HG02610 (cell line): ENCODE data around the gene TTC7B.
A peak's percentile ranks its signal among the peaks of the same experiment; 100 is the strongest.

ENCODE experiments used
- ATAC-seq: cut with Tn5 transposase; IDR thresholded peaks from one replicate; pipeline ENCODE4 v1.9.1; 2021; ENCODE audit warnings: mild to moderate bottlenecking, moderate library complexity; ENCODE audit not compliant: unreplicated experiment

Gene TTC7B

DNA sequence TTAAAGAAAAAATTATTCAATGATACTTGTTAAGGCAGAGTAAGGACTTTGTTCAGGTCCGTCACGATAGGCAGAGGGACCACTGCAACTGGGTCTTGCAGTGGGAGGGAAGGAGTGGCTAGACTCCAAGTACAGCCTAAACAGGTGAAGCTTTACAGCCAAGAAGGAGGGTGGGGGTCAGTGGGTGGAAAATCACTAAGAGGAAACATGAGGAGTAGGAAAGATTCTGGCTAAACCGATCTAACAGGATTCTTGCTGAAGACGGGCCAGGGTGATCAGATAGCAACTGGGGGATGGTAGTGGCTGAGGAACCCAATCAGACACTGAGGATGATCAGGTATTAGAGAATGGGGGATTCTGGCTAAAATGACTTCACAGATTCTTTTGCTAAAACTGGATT is 100.2 kb downstream of the TTC7B start:
- no peak for ATAC-seq

DNA sequence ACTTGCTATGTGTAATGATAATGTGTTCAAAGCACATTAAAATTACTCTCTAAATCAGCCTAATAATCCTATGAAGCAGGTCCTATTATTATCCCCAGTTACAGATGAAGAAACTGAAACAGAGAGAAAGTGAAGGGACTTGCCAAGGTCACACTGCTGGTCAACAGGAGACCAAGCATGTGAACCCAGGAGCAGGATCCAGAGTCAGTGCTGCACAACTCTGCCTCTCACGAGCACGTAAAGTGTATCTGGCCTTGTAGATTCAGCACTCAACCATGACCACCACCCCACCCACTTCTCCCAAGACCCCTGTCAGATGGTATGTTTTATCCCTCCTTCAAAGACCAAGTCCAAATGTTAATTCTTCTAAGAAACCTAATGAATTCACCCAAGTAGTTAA is 100.7 kb downstream of the TTC7B start:
- ATAC-seq = no peak

DNA sequence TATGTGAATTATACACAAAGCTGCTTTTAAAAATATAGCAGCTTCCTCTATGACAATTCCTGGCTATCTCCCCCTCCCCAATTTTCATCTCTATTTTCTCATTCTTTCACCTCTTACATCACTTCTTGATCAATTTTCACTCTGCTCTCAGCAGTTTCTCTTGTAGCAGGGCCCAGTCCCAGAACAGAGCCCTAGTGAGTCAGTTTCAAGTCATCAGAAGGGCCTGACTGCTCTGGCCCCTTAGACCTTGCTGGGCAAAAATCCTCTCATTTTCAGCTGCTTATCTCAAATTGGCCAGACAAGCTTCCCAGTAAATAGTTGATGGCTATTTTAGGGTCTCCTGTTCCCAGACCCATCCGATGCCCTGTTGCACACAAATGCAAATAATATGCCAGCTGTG is 101.4 kb downstream of the TTC7B start:
- no peak for ATAC-seq

DNA sequence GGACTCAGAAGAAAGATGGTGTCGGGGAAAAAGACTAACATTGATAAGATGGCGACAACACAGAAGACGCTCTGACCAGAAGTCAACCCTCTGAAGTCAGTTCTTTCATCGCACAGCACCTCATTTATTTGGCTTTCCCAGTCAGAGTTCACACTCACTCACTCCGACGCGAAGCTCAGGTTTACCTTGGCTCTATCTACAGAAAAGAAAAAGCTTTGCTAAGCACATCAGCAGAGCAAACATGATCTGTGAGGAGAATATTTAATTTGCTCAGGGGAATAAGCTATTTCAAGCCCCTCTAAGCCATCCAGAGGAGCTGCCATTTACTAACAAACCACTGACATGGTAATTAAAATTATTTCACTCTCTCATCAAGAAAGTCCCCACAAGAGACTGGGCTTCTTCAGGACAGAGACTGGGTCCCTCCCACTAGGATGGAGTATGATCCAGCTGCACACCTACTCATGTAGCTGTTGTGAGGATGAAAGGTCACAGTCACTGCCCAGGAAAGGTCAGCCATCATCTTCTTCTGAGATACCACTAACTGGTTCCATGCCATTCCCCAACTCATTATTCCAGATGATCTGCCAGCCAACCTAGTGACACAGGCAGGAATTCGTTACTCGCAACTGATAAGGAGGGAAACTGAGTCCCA is 111.4 kb downstream of the TTC7B start:
- no peak for ATAC-seq

DNA sequence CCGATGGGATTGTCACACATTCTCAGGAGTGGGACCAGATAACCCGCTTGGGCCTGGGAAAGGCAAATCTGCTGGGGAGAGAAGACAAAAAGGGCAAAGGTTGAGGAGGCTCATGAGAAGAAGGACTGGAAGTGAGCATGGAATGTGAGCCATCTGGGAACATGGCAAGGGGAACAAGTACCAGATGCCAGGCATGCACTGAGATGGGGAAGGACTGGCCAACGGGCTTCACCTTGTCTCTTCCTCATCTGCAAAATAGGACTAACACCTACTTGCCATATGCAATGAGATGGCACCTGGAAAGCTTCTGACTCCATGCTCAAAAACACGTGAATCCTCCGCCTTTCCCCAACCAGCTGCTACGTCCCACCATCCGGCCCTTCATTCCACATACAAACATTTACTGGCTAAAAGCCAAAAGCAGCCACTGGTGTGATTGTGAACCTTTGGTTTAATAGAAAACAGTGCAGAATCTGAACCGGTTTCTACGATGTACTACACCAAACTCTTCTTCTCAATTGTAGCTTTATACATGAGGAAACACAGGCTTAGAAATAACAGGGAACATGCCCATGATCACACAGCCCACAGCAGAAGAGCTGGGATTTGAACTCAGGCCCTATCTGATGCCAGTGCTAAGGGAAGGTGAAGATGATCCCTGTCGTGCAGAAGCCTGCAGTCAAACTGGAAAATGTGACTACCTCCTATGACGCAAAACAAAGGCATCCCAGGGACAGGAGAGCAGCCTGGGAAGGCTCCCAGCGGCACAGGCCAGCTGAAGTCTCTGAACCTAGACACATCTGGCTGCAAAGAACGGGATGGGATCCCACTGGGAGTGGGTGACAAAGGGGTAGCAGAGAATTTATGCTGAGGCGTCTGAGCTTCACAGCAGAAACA is 112.1 kb downstream of the TTC7B start:
- no peak for ATAC-seq

DNA sequence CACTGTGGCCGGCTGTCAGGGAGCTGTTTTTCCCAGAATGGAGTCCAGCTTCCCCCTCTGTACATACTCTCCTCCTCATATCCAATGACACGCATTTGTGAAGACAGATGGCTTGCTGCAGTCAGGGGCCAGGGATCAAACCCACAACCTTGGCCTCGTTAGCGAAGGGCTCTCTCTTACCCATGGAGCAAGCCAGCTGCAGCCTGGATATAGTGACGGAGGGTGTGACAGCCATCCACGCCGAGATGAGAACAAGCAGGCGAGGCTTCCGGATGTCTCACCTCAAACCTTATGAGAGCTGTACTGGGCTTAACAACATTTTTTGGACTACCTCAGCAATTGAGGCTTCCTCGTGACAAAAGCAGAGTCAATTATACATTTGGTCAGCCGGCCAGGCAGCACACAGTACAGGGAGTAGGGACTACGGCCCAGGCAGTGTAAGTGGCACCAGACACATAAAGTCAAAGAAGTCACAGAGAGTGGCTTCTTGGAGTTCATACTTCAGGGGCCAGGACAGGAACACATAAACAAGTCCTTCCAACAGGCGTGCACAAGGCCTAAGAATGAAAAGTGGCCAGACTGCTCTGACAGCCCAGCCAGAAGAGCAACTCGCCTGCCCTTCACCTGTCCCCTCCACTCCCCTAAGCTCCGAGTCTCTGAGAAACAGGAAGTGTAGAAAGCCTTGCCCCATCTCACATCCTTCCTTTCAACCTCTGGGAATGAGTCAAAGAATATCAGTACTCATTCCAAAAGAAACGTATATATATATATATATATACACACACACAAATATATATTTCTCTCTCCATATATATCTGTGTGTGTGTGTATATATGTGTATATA is 115.1 kb downstream of the TTC7B start:
- no peak for ATAC-seq

DNA sequence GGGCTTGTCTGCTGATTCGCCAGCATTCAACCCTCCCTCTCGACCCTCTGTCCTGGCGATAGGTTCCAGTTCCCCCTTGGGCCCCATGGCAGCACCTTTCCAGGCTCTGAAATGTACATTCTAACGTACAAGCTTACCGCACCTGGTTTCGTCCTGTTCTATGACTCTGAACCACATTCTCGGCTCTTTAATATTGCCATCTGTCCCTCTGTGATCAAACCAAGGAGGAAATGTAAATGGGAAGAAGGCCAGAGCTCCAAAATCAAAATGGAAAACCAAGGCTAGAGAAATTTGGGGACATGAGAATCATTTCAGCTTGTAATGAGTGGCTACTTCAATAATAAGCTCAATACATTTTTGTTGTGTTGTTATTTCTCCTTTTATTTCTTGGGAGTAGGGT is 117.2 kb downstream of the TTC7B start:
- ATAC-seq = no peak

DNA sequence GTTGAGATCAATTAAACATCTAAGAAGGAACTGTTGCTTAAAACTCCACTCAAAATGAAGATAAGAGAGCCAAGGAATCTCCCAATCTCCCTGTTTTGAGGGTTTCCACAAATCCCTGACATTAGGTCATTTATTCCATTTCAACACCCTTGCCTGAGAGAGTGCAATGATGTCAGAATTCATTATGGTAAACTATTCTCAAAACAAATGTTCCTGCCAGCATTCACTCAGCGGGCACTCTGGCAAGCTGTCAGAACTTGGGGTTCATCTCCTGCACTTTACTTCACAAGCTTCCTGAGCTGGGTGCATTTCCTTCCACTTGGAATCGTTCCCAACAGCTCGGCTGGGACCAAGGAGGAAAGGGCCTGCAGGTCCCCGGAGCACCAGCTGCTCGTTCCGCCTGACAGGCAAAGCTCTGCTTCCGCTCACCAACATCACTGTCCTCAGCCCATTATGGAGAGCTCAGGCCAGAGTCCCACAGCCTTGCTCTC is 117.8 kb downstream of the TTC7B start:
- ATAC-seq = no peak

DNA sequence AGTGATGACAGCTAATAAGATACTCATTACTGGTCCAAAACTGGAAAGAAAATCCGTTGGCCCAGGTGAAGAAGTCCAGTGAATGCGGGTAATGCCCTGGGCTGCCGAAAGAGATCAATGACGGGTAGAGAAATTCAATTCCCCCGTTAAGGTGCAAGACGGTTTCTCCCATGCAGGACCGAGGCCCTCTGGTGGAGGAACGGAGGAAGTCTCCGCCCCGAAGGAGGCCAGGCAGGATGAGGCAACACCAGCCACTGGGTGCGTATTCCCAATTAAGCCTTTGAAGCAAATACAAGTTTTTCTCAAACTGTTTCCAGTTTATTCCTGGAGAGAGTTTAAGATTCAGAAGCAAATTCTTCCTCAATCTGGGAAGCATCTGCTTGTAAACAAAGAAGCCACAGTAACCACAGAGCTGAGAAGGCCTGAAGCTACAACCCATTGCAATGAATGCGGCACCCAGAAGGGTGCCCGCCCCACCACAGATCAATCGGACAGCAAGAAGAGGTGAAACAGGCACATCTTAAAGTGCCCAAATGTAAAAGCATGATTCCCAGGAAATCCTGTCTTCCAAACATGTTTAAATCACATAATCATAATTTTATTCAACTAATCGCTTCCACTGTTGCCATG is 118.5 kb downstream of the TTC7B start:
- peak; percentile 78 for ATAC-seq

DNA sequence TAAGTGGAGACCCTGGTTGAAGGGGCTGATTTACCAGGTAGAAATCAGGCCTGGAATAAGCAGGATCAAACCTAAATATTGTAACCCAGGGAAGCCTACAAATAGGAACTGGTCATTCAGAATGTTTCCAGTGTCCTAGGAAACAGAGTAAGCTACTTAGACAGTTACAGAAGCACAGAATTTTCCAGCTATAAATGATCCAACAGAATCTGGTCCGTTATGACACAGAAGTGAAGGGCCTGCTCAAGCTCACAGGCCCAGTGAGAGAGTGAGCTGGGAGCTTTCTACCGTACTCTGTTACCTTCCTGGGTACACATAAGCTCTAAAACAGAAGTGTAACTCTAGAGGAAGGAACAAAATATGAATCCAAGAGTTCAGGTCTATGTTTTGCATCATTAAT is 119.1 kb downstream of the TTC7B start:
- ATAC-seq = no peak

DNA sequence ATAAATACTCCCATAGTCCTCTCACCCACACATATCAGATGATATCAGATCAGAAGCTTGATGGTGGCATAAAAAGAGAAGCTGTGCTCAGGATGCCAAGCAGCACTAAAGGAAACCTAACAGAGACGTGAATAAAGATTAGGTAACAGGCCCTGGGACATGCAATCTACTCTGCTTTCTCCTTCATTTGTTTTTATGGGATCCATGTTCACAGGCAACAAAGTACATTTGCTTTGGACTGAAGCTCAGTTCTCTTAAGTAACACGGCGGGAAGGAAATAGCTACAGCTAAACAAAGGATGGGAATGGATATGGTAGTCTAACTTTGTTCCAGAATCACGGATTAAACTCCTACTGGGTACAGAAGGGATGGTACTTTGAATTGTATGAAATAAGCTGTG is 119.5 kb downstream of the TTC7B start:
- ATAC-seq = no peak

DNA sequence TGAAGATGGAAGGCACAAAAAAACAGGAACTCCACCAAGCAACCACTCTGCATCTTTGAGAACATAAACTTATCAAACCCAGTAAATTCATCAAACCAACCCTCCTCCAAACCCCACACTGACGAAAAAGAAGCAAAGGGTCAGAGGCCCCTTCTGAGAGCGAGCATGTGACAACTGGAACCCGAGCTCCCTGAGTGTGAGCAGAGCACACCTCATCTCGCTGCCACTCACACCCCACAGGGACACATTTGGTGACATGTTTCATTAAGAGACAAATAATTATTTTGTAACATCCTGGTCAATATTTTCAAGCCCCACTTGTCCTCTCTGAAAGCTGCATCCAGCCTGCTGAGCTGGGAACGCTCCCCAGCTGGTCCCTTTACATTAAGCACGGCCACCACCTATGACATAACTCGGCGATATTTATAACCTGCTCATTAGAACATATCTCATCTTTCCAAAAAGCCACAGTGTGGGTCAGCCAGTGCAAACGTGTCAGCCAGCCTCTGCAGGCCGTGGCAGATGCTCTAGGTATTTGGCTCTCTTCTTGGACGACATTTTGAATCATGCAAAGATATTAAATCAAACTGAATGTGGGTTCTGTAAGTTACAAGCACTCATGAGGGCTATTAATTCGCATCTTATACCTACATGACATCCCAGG is 120.1 kb downstream of the TTC7B start:
- no peak for ATAC-seq

DNA sequence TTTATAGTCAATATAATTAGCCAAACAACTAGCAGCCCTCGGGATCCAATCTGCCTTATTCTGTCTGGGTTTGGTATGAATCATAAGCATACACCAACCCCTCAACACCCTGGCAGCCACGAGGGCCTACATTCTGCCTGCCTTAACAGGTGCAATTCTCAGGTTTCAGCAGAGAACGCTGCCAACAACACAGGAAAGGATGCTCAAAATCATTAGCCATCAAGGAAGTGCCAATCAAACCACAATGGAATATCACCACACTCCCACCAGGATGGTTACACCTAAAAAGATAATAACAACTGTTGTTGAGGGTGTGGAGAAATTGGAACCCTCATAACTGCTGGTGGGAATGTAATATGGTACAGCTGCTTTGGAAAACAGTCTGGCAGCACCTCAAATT is 122.8 kb downstream of the TTC7B start:
- ATAC-seq = no peak

DNA sequence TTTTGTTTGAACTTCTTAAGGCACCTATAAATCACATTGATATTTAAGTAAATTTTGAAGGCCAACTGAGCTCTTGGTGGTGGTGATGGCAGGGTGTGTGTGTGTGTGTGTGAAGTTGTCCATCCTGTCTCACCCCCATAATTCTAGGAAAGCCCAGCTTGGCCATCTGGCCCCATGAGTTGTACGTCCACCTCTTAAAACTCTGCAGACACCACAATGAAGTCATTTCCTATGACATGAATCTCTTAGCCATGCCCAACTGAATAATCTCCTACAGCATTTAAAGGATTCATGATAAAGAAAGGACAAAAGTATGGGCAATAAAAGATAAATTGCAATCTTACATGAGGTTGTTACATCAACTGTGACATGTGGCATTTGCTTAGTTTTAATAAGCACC is 123.4 kb downstream of the TTC7B start:
- ATAC-seq = no peak

DNA sequence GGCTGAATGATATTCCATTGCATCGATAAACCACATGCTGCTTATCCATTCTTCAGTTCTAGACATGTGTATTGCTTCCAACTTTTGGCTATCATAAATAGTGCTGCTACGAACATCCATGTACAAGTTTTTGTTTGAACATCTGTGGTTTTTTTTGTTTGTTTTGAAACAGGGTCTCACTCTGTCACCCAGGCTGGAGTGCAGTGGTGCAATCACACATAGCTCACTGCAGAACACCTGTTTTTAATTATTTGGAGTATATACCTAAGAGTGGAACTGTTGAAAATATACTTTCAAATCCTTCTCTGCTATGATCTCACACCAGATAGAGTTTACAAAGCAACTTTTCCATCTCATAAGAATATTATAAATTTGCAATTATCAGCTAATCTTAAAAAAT is 124.2 kb downstream of the TTC7B start:
- no peak for ATAC-seq

DNA sequence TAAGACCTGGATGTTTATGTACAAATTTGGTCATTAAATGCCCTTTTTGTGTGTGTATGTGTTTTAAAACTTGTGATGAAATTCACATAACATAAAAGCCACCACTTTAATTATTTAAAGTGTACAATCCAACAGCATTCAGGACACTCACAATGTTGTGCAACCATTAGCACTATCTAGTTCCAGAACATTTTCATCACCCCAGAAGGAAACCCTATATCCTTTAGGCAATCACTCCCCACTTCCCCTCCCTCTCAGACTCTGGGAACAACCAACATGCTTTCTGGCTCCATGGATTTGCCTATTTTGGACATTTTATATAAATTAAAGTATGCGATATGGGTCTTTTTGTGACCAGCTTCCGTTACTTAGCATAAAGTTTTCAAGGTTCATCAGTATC is 124.6 kb downstream of the TTC7B start:
- ATAC-seq = no peak

DNA sequence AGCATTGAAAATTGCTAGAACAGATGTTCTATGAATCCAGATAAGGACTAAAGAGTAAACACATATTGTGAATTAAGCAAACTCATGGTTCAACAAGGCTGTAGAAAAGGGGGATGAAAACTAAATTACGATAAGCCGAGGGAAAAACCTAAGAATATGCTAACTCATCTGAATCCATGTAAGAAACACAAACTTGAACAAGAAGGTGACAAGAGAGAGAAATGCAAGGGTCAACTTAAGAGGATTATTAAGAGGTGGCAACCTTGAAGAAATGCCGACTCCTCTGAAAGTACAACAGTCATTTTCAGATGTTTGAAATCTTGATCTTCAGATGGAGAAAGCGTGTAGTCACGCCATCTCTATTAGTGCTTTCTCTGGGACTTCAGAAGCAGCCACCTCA is 128.6 kb downstream of the TTC7B start:
- ATAC-seq = no peak

DNA sequence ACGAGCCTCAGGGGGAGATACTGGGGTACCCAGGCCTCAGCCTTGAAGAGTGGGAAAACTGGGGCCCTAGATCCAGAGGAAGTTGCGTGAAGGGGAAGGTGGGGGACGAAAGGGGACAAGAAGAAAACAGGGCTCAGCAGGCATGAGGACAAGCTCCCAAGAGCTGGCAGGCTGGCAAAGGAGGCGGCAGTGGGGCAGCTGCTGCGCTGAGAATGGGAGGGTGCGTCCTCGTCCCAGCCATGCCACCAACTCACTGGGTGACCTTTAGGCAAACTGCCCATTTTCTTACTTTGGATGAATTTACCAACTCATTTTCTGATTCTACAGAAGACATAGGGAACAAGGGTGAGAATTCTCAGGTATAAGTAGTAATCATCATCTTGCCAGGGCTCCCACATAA is 133.6 kb downstream of the TTC7B start:
- ATAC-seq = no peak

DNA sequence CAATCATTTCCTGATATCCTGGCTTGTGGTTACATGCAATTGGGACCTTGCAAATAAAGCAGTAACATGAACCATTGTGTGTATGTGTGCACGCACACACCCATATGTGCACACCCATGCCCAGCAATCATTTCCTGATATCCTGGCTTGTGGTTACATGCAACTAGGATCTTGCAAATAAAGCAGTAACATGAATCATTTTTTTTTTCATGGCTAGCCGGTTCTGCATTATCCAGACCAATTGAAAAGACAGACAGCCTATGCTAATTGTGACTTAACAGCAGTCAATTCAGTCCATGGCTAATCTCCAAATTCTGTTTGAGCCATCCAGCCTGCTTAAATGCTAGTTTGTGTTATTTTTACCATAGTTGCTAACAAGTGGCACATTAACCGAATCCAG is 134.3 kb downstream of the TTC7B start:
- no peak for ATAC-seq

DNA sequence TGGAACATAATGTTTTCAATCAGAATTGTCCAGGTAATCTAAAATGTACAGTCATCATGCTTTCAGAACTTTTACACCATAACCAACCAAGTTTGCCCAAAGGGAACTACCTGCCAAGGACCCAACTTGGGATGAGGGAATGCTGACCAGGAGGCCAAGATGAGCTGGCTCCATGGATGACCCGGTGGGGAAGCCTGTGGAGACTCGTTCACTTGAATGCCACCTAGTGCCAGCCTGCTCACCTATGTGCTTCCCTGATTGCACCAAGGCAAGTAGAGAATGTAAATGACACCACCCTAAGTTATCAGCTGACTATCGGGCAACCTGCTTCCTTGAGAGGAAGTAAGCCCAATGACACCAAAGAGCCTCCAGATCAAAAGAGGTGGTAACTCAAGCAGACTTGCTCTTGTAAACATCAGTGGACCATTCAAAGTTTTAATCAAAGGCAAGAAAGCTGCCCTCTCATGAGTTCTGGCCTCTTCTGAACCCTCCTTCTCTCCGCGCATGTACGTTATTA is 137.3 kb downstream of the TTC7B start:
- no peak for ATAC-seq
